Stimulated activated CD8-positive, alpha-beta memory T cell treated with anti-CD3 and anti-CD28 coated beads, Interleukin-15, amount 100 ng/mL, for 48 hours (primary cell): ENCODE data around the gene SULT2B1.
"Not testable (repeated sequence)": the region's sequence is repeated elsewhere in the genome, so short reads cannot be mapped to it uniquely, and the experiment has no call there.

Source experiments
- DNase-seq, 2 donors: peaks; one replicate each; pipeline ENCODE4 v3.0.0-alpha.2; 2020; ENCODE audit warnings: low read depth in 2 of 2

The SULT2B1 gene

DNA sequence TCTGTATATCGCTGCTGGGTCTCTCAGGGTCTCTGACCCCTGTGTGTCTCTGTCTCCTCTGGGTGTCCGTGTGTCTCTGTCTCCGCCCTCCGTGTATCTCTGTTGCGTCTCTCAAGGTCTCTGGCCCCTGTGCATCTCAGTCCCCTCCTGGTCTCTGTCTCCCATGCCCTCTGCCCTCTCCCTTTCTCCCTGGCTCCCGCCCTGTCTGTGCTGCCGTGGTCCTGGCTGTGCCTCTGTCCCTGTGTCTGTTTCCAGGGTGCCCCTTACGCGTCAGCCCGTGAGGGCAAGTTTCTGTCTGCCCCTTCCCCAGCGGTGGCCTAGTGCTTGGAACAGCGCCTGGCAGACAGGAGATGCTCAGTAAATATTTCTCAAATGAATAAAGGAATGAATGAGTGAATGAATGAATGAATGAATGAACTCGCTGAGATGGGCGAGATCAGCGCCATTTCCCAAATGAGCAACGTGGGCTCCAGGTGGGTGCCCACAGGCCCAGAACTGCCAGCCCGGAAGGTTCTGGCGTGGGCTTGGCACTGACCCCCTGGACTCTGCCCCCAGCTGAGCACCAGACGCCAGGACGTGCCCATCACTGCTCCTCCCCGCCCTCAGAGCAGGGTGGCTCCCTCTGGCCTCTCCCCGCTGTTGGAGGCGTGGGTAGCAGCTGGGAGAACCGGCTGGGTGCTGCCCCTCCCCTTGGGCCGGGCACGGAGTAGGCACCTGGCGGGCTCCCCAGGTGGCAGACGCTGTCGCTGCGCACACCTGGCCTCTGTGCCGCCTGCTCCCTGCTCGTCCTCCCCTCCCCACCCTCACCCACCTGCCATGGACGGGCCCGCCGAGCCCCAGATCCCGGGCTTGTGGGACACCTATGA is at the start of gene SULT2B1:
TSS of gene SULT2B1 (plus strand) at position 736 of the 866 bp plus-strand sequence. CDS start at position 817, 81 bp downstream.
- no peak for DNase-seq

DNA sequence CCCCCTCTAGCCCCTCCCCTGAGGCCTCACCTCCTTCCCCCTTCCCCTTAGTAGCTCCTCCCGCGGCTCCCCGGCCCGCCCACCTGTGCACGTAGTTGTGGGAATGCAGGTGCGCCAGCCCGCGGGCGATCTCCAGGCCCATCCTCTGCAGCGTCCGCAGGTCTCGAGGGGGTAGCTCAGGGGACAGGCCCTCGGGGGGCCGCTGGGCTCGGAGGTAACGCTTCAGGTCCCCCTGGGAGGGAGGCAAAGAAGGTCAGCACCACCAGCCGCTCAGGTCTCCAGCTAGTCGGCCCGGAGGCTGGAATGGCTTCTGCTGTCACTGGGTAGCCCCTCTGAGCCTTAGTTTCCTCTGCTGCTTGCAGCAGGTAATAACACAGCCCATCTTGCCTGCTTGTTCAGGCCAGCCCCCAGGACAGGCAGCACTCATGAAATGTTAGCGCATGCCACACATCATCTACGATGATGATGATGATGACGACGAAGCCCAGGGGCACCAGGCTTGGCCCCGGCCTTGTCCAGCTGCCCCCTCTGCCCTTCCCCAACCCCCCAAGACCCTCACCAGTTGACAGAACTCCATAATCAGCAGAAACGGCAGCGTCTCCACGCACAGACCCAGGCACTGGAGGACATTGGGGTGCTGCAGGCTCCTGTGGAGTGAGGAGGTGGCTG is 49.5 kb upstream of the SULT2B1 start:
- no peak for DNase-seq

DNA sequence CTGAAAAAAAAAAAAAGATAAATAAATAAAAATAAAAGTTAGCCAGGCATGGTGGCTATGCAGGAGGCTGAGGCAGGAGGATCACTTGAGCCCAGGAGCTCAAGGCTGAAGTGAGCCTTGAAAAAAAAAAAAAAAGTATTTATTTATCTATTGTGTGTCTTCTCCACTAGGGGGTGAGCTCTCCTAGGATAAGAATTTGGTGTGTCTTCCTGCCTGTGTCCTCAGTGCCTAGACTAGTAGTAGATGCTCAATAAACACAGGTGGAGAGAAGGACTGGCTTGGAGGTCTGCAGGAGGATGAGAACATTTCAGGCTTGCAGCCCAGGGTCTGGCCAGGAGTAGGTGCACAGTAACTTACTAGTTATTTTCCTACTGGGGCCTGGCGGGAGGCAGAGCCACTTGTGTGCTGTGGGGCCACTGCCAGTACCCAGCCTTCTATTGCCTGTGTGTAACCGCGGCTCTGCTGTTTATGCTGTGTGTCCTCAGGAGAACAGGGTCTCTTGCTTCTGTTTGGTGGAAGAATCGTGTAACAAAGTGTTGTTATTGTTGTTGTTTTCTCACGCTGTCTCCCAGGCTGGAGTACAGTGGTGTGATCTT is 45.7 kb upstream of the SULT2B1 start:
- no peak for DNase-seq

DNA sequence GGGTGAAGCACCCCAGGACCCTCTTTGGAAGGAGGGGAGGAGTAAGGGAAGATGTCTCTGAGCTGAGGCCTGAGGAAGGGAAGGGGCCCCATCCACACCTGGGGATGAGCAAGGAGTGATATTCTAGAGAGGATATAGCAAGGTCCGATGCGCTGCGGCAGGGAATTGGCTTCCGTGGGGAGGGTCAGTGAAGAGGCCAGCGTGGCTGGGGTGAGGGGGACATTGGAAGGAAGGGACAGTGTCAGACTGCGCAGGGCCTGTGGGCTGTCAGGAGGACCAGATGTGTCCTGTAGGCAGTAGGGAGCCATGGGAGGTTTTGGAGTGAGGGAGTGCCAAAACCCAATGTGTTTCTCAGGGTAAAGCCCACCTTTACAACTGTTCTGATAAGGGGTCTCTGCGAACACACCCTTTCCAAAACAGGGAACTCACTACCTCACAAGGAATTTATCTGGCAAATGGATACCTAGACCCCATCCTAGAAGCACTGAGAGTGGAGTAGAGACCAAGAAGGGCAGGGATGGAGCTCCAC is 44.0 kb upstream of the SULT2B1 start:
- no peak for DNase-seq

DNA sequence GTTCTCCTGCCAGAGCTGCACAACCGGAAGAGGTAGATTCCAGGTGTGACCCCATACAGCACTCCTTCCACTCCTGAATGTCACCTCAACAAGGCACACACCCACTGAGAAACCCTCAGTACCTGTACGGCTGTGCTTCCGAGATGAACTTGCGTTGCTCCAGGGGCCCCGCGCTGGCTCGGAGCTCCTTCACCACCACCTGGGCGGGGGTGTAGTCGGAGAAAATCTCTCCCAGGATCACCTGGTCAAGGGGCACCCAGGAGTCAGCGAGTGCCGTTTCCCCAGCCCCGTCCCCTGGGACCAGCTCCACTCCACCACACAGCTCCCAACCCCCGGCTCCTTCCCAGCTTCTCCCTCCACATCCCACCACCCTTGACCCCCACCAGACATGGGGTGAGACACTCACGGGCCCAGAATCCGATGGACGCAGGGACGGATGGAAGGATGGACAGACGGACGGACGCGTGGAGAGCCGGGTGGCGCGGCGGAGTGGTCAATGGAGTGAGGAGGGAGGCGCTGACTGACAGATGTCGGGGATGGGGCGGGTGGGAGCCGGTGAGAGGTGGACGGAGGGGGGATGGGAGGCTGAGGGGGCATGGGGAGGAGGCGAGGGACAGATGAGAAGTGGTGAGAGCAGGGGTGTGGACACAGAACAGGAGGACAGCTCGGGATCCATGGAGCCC is 43.1 kb upstream of the SULT2B1 start:
- no peak for DNase-seq

DNA sequence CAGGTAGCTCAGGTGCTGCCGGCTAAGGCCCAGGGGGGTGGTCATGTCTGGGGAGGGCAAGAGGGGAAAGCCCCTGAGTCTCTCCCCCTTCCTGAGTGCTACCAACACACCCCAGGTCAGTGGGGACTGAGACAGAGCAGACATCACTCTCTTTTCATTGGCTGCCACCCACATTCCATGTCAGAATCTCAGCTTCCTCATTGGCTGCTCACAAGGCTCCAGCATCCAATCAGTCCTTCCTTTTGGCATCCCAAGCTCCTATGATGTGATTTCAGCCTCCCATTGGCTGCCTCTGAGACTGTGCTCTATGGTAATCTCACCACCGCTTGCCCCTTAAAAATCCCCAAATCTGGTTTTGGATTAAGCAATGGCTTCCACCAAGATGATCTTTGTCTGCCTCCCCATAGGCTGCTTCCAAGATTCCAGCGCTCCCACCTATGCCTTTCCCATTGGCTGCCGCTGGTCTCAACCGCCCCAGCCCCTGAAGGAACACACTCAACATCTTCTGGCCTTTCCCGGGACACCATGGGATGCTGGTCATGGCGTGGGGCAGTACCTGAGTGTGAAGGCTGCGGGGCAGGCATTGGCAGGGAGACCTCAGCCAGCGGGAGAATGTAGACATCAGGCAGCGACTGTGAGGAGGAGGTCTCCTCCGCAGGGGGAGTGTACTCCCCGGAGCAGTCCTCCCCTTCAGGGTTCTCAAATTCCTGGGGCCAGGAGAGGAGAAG is 42.3 kb upstream of the SULT2B1 start:
- no peak for DNase-seq

DNA sequence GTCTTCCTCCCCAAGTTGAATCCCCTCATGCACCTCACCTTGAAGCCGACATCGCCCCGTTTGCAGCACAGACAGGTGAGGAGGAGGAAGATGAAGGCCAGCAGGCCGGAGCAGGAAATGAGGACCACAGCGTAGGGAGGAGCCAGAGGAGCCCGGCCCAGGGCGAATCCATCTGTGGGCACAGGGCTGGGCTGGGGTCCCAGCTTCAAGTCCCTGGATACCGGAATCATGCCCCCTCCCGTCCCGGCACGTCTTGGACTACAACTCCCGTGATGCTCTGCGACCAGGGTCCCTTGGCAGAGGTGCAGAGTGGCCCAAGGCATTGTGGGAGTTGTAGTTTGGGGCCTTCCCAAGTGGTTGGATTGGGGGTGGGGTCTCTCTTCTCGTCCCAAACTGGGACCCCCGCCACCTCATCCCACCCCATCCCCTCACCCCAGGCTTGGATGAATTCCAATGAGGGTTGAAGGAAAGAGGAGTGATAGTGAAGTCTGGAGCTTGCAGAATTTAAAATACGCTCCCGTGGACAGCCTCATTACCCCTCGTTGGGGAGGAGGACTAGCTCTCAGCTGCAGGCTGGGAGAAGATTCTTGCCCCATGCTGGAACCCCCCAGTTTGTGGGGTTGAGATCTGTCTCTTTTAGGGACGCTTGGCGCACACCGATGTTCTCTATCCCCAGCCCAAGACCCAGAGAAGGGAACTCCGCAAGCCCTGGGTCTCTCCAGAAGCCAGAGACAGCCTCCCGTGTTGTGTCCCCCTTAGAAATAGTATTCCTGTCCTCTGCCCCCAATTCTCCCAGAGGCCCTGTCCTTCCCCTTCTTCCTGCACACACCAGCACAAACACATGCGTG is 41.3 kb upstream of the SULT2B1 start:
- peak in 1 of 2 donors; percentile 41 for DNase-seq

DNA sequence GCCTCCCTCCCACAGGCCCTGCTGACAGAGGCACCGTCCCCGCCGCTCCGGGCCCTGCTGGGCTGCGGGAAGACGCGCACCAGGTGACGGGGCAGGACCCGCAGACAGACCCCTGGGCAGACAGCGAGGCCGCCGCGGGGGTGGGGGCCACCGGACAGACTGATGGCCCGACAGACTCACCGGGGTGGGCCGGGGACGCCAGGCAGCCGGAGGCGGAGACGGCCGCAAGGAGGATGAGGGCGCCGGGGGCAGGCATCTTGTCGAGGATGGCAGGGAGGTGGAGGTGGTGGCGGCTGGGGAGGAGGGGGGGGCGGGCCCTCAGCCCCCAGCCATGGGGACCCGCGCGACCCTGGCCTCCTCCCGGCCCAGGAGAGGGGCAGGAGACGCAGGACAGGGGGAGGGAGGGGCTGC is 40.6 kb upstream of the SULT2B1 start:
- no peak for DNase-seq

DNA sequence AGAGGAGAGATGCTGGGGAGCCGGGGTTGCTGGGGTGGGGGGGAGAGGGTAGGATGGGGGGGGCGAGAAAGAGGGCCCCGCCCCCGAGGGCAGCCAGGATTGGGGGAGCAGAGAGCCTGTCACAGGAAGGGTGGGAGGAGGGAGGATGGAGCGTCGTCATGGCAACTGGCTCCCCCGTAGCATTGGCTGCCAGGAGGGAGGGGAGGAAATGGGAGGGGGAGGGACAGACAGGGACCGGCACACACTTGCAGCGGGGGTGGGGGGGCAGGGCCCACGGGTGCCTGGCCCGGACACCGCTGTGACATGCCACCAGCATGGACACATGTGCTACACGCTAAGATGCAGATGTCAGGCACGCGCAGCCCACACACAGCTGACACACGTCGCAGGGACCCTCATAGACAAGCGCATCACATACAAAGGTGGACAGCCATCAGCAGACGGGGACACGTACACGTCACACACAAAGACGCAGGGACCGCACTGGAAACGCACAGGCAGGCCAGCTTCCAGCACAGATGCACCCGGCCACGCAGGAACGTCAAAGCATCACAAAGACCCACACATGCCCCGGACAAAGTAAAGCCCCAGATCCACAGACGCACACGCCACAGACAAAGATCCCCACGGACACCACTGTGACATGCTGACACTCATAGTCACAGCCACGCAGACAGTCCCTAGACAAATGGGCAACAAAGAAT is 40.0 kb upstream of the SULT2B1 start, which contains the start of gene LMTK3:
TSS of gene LMTK3 (minus strand) at position 36 of the 704 bp plus-strand sequence. CDS start 259 bp downstream, outside the sequence.
- peak; percentile 58 to 67 for DNase-seq

DNA sequence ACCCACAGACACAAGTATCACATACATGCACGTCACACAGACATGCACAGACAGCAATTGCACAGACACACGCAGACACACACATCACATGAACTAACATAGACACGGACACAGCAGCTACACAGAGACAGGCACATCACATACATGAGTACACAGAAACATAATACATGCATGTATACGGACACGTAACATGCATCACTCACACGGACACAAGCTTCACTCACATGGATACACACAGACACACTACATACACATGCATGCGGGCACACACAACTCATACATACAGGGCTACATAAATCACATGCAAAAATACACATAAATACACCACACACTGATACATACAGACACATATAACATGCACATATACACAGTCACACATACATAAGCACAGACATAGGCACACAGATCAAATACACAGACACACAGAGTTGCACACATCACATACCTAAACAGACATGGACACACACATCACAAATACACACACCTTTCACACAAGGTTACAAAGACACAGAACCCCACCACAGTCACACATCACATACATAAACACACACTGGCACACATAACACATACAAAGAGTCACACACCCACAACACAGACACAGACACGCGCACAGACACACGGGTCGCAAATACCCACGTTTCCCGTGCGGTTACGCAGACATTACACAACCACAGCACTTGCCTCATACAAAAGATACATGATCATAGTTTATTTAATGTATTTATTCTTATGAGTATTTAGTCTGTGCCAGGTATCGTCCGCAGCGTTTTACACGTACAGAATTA is 39.3 kb upstream of the SULT2B1 start:
- no peak for DNase-seq

DNA sequence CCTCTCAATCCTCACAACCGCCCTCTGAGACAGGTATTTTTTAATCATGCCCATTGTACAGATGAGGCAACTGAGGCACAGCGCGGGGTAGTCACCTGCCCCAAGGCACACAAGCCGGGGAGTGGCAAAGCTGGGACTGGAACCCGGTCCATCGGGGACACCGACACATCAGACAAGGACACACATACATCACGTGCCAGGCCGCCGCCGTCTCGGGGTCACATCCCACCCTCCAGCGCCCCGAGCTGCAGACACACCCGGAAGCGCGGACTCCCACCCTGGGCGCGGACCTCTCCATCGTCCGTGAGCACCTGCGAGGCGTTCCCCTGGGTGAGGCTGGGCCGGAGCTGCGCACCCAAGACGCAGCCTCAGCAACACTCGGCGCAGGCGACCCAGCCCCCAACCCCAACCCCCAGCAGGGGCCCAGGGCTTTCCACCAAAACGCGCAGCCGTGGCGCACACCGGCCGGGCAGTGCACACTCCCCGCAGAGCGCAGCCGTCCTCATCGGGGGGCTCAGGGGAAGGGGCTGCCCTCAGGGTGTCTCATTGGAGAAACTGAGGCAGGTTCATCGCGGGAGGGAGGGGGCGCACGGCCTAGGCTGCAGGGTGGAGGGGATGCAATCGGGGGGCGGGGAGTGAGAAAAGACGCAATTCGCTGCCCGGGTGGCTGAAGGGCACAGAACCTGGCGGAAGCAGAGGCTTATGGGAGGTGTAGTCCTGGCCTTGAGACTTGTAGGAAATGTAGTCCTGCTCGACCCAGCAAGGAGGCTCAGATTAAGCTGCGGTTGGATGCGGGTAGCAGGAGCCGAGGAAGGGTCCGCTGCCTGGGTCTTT is 38.5 kb upstream of the SULT2B1 start:
- DNase-seq = peak in 1 of 2 donors; percentile 45

DNA sequence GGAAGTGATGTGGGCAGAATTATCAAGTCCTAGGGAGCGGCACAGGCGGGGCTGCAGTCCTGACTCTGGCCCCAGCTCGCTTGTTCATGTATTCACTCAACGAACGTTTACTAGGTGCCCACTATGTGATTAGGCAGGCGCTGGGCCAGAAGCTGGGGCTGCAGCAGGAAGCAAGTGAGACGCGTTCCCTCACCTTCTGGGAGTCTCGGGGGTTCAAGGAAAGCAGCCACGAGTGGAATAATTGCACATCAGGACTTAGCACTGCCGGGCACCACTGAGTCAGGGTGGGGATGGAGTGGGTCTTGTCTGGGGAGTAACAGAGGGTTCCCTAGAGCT is 37.9 kb upstream of the SULT2B1 start:
- DNase-seq = no peak

DNA sequence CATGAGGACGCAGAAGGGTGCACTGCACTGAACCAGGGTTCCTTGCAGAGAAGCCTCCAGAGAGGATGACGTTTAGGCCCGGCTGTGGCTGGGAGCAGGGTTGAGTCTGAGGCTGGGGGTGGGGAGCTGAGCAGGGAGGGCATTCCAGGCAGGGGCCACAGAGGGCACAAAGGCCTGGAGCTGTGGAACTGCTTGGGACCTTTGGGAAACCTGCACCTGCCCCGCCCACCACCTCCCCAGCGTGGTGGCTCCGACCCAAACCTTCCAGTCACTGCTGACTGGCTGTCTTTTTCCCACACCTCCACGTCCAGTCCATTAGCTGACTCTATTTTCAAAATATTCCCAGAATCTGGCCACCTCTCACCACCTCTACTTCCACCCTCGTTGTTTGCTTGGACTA is 35.4 kb upstream of the SULT2B1 start:
- DNase-seq = no peak

DNA sequence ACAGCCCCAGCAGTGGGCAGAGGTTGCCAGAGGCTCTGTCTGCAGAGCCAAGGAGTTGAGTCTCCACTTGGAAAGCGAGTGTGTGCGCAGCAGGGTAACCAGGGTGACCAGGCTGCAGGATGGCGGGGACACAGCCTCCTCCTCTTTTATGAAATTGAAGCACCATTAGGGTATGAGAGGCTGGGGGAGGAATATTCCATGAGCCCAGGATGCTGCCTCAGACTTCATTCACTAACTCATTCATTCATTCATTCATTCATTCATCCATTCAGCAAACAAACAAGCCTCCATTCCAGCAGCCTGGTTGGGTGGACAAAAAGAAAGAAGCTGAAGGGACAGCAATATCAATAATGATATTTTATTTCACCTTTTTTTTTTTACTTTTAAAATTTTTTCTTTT is 33.8 kb upstream of the SULT2B1 start:
- DNase-seq = no peak

DNA sequence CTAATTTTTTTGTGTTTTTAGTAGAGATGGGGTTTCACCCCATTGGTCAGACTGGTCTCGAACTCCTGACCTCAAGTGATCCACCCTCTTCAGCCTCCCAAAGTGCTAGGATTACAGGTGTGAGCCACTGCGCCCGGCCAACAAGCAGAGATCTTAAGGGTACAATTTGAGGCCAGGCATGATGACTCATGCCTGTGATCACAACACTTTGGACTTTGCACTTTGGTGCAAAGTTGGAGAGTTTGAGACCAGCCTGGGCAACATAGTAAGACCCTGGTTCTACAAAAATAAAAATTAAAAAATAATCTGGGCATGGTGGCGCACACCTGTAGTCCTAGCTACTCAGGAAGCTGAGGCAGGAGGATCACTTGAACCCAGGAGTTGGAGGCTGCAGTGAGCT is 32.5 kb upstream of the SULT2B1 start:
- DNase-seq = not testable (repeated sequence)

DNA sequence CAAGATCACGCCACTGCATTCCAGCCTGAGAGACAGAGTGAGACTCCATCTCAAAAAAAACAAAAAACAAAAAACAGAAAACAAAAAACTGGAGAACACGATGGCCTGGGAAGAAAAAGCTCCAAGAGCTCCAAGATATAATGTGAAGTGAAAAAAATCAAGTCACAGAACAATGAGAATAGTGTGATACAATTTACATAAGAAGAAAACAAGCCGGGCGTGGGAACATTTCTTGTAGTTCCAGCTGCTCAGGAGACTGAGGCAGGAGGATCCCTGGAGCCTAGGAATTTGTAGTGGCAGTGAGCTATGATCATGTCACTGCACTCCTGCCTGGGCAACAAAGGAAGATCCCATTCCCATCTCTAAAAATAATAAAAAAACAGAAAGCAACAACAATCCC is 31.8 kb upstream of the SULT2B1 start:
- no peak for DNase-seq

DNA sequence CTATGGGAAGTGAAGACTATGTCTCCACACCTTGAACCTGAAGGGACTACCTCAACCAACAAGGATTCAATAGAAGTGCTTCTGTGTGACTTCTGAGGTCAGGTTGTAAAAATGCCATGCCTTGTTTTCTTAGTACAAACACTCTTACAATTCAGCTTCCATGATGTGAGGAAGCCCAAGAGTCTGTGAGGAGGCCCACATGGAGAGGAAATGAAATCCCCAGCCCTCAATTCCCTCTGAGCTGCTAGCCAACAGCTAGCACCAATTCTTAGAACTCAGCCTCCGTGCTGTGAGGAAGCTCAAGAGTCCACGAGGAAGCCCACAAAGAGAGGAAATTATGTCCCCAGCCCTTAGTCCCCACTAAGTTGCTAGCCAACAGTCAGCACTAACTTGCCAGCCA is 27.8 kb upstream of the SULT2B1 start:
- no peak for DNase-seq

DNA sequence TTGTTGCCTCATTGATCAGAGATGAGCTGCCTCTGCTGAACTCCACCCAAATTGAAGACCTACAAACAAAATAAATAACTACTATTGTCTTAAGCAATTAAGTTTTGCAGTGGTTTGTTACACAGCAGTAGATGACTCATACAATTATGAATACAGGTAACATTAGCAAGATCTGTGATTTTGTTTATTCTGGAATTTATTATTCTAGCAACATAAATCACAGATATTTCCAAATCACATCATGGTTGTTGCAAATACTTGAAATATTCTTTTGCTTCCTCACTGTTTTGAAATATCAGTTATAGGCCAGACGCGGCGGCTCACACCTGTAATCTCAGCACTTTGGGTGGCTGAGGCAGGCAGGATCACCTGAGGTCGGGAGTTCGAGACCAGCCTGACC is 27.2 kb upstream of the SULT2B1 start:
- DNase-seq = no peak
